HepG2 (cell line): ENCODE results near the gene MORF4L1. TPM values are rescaled to one million over a fixed set of nuclear protein-coding genes. Genes with fewer than 3 reads are reported as not detected.
A peak's percentile ranks its signal among the peaks of the same experiment; 100 is the strongest.

Source experiments
- ATAC-seq: fragments of 200-7000 bp; cut with Tn5 transposase; 3 replicates; pipeline ENCODE4 v1.9.1; 2020; ENCODE audit warnings: mild to moderate bottlenecking, moderate library complexity
- BruUV-seq: library from RNA; stranded (reverse); fragments of 400-500 nt; replicated peaks from 2 replicates; lab custom pipeline; 2021; lab: Mats Ljungman, UMichigan
- CTCF ChIA-PET: fragments of 300-600 bp; formaldehyde crosslinking; extraction: SDS; loops from one replicate; lab custom pipeline; 2021; ENCODE audit warnings: low total read pairs, inconsistent platforms, low intra/inter-chr PET ratio; lab: Yijun Ruan, JAX
- POLR2A ChIA-PET: fragments of 350-600 bp; sonication (Branson Sonifier 250); formaldehyde crosslinking; loops from one replicate; lab custom pipeline; 2020; ENCODE audit warnings: antibody characterized with exemption, inconsistent platforms; lab: Yijun Ruan, JAX
- DNase-seq: peaks from one replicate; pipeline ENCODE4 v3.0.0-alpha.2; 2015; ENCODE audit warnings: low spot score
- FAIRE-seq: peaks from 3 replicates; lab custom pipeline; 2011; peaks lifted over from hg19 to GRCh38; lab: Jason Lieb, UNC
- H2AFZ ChIP-seq: one replicate; pipeline ENCODE4 v1.6.1; 2011; ENCODE audit warnings: low read length, inconsistent platforms
- H3K27ac ChIP-seq: fragments of 300-600 bp; 3 replicates; pipeline ENCODE4 v1.8.0; 2011; ENCODE audit warnings: mixed run types, mild to moderate bottlenecking, mixed read lengths, low read length, inconsistent platforms; ENCODE audit not compliant: insufficient read depth; ENCODE audit errors: extremely low read length
- H3K27me3 ChIP-seq, 2 experiments: fragments of 200-600 bp in 1 of 2; 2 replicates in 1 of 2; 3 replicates in 1 of 2; pipeline versions ENCODE4 v1.6.0 to v1.8.0; 2011; ENCODE audit warnings: low read length in 2 of 2, mild to moderate bottlenecking in 2 of 2, moderate library complexity in 2 of 2, inconsistent platforms in 1 of 2; ENCODE audit not compliant: insufficient read depth in 2 of 2, control insufficient read depth in 1 of 2
- H3K36me3 ChIP-seq, 2 experiments: fragments of 200-600 bp in 1 of 2; replicated peaks in 1 of 2; 2 replicates in 1 of 2; 3 replicates in 1 of 2; pipeline versions ENCODE4 v1.5.1 to v1.8.0; 2011; ENCODE audit warnings: low read length in 2 of 2, inconsistent platforms in 1 of 2; ENCODE audit not compliant: insufficient read depth in 2 of 2, control insufficient read depth in 1 of 2
- H3K4me1 ChIP-seq: 2 replicates; pipeline ENCODE4 v1.5.1; 2012; ENCODE audit warnings: low read length, inconsistent platforms; ENCODE audit not compliant: insufficient read depth
- H3K4me2 ChIP-seq: 2 replicates; pipeline ENCODE4 v1.6.0; 2011; ENCODE audit warnings: low read depth, low read length, inconsistent platforms
- H3K4me3 ChIP-seq, 3 experiments: fragments of 200-600 bp in 1 of 3; sonication (generic), shearing (Covaris generic) in 1 of 3; replicated peaks in 1 of 3; 2 replicates each; pipeline ENCODE4 v1.5.1; 2011 to 2016; ENCODE audit warnings: low read length in 3 of 3, inconsistent platforms in 2 of 3, low read depth in 2 of 3, mild to moderate bottlenecking in 2 of 3, control low read depth in 1 of 3, mixed read lengths in 1 of 3; ENCODE audit not compliant: insufficient read depth in 1 of 3
- H3K79me2 ChIP-seq: one replicate; pipeline ENCODE4 v1.6.1; 2011; ENCODE audit warnings: low read length, inconsistent platforms; ENCODE audit not compliant: insufficient read depth
- H3K9ac ChIP-seq: 2 replicates; pipeline ENCODE4 v1.6.0; 2011; ENCODE audit warnings: mild to moderate bottlenecking, low read depth, low read length, inconsistent platforms; ENCODE audit not compliant: insufficient read depth
- H3K9me3 ChIP-seq: 2 replicates; pipeline ENCODE4 v1.5.1; 2012; ENCODE audit warnings: mild to moderate bottlenecking, low read length
- H4K20me1 ChIP-seq: 2 replicates; pipeline ENCODE4 v1.6.0; 2011; ENCODE audit warnings: inconsistent platforms, mild to moderate bottlenecking, low read length, moderate library complexity; ENCODE audit not compliant: insufficient read depth
- CREM ChIP-seq, 2 experiments: sonication (generic) in 1 of 2; formaldehyde crosslinking in 1 of 2; IDR thresholded peaks; 2 replicates each; pipeline versions ENCODE4 v1.4.0 to v1.6.1; 2016 to 2020; ENCODE audit warnings: antibody characterized with exemption in 1 of 2, mild to moderate bottlenecking in 1 of 2, missing genetic modification reagents in 1 of 2
- GATAD1 ChIP-seq: IDR thresholded peaks from 2 replicates; pipeline ENCODE4 v1.6.1; 2016; ENCODE audit warnings: missing genetic modification reagents, missing compliant biosample characterization
- GTF2F1 ChIP-seq: fragments of 150-350 bp; IDR thresholded peaks from 2 replicates; pipeline ENCODE4 v1.6.1; 2014; ENCODE audit warnings: low read length
- HNRNPH1 ChIP-seq: fragments of 200-400 bp; formaldehyde crosslinking; optimal IDR thresholded peaks from 2 replicates; pipeline ENCODE3; 2017; ENCODE audit warnings: mild to moderate bottlenecking, low read depth, low read length
- MBNL3 ChIP-seq: fragments of 250-450 bp; sonication (Bioruptor Pico); conservative IDR thresholded peaks from 2 replicates; pipeline ENCODE4 v1.8.0; 2022; ENCODE audit warnings: mild to moderate bottlenecking, inconsistent platforms
- STAT5B ChIP-seq: sonication (generic); formaldehyde crosslinking; IDR thresholded peaks from 2 replicates; pipeline ENCODE4 v1.4.0; 2020; ENCODE audit warnings: missing genetic modification reagents
- ZNF256 ChIP-seq: sonication (generic); formaldehyde crosslinking; conservative IDR thresholded peaks from 2 replicates; pipeline ENCODE4 v1.4.0; 2020; ENCODE audit warnings: missing genetic modification reagents
- ZNF7 ChIP-seq: IDR thresholded peaks from 2 replicates; pipeline ENCODE4 v1.6.1; 2016; ENCODE audit warnings: missing biosample characterization, missing genetic modification reagents
- ZNF703 ChIP-seq: sonication (generic); formaldehyde crosslinking; IDR thresholded peaks from 2 replicates; pipeline ENCODE4 v1.5.1; 2020; ENCODE audit warnings: missing genetic modification reagents, mild to moderate bottlenecking, moderate library complexity, borderline replicate concordance
- WGBS: methylation state at CpG from one replicate; pipeline ENCODE4 v1.1.6; 2017; ENCODE audit warnings: low lambda C conversion rate; 5-methylcytosine and 5-hydroxymethylcytosine counted together
- in situ Hi-C: cut with HindIII; loops from 2 replicates; pipeline ENCODE4 v1.10.0; 2017; ENCODE audit warnings: low pct_unique_long_range_greater_than_20kb; ENCODE audit not compliant: extremely low pct_ligation_motif_present
- intact Hi-C: fragments of 100-400 bp; cut with micrococcal nuclease; formaldehyde crosslinking; loops from one replicate; pipeline ENCODE4 v1.10.0; 2022; ENCODE audit not compliant: unreplicated experiment
- polyA plus RNA-seq, 8 experiments: library from polyadenylated mRNA; depleted of rRNA in 3 of 8; stranded (reverse) in 7 of 8; unstranded in 1 of 8; fragments of >200 nt; fragmentation: Illumina TruSeq in 4 of 8; extraction: Trizol in 4 of 8; gene quantifications; 2 replicates each; pipeline versions ENCODE4 v1.2.1 to v1.2.3, GENCODE V29; 2011 to 2016; ENCODE audit warnings: low read depth in 4 of 8, missing spikeins in 1 of 8, mixed read lengths in 1 of 8; ENCODE audit not compliant: insufficient read depth in 1 of 8
- total RNA-seq, 5 experiments: library from RNA; depleted of rRNA; stranded (reverse); fragments of >200 nt; fragmentation: Illumina TruSeq; extraction: Trizol; gene quantifications; 2 replicates each; pipeline ENCODE4 v1.2.3, GENCODE V29; 2016; ENCODE audit warnings: low read depth in 1 of 5
- TF ChIP-seq, protein P1 (sequence below): sonication (generic); formaldehyde crosslinking; IDR thresholded peaks from 2 replicates; pipeline ENCODE4 v1.5.1; 2020; ENCODE audit warnings: missing genetic modification reagents, mild to moderate bottlenecking, borderline replicate concordance
- TF ChIP-seq, protein P2 (sequence below): IDR thresholded peaks from 2 replicates; pipeline ENCODE4 v1.6.1; 2016; ENCODE audit warnings: missing biosample characterization, missing genetic modification reagents, low read depth
- TF ChIP-seq, protein P3 (sequence below): sonication (generic); formaldehyde crosslinking; IDR thresholded peaks from 2 replicates; pipeline ENCODE4 v1.5.0; 2020; ENCODE audit warnings: missing genetic modification reagents

The MORF4L1 gene
- total and polyA plus RNA-seq, 2 of the 13 experiments (the other 11 are each of a cell fraction or from before 2014, with no cell fraction given), result 218 to 219 TPM

DNA sequence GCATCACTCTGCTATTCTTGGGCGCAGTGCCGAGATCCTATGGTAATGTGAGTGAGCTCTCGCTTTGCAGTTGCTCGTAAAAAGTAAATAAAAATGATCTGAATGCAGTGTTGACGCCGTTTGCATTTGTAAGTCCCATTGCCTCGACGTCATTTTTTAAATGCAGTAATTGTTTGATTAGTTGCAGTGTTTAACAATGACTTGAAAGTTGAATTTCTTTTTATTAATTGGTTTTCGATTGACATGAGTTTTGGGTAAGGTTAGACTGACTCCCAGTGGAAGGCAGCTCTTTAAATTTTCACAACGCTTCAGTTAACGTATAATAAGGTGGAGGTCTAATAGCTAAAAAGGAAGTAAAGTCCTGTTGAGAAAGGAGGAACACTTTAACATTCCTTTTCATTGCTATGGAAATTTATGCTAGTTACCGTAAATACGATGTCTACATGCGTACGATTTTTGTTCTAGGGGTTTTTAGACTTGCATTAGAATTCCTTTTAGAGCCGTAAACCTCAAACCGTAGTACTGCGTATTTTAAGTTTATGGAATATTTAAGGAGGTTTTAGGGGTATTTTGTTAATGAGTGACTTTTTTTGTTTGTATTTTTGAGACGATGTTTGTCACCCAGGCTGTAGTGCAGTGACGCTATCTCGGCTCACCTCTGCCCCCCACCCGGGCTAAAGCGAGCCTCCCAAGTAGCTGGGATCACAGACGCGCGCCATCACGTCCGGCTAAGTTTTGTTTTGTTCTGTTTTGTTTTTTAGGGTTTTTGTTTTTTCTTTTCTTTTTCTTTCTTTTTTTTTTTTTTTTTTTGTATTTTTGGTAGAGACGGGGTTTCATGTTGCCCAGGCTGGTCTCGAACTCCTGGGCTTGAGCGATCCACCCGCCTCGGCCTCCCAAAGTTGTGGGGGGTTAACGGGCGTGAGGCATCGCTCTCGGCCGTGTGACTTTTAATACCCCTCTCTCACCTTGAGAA is 1.4 kb downstream of the MORF4L1 start (continued):
- TF ChIP-seq, protein P1, sequence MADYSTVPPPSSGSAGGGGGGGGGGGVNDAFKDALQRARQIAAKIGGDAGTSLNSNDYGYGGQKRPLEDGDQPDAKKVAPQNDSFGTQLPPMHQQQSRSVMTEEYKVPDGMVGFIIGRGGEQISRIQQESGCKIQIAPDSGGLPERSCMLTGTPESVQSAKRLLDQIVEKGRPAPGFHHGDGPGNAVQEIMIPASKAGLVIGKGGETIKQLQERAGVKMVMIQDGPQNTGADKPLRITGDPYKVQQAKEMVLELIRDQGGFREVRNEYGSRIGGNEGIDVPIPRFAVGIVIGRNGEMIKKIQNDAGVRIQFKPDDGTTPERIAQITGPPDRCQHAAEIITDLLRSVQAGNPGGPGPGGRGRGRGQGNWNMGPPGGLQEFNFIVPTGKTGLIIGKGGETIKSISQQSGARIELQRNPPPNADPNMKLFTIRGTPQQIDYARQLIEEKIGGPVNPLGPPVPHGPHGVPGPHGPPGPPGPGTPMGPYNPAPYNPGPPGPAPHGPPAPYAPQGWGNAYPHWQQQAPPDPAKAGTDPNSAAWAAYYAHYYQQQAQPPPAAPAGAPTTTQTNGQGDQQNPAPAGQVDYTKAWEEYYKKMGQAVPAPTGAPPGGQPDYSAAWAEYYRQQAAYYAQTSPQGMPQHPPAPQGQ, result no peak
- TF ChIP-seq, all 625 proteins: peak for 19

- in situ Hi-C loops, result no loop called here
- ATAC-seq (no peak), FAIRE-seq (no peak), DNase-seq (no peak)
- H3K4me3 ChIP-seq, result peak overlapping the region; percentile 97 to 100 (median 100)
- H3K4me2 ChIP-seq, result peak overlapping the region; percentile 87
- WGBS, result 66% methylated on average over 22 of the region's 22 CpGs
- BruUV-seq, result no TSS peak
- intact Hi-C loops, result no loop called here
- ChIA-PET CTCF (no interaction called here), POLR2A (no interaction called here)
- H3K27me3 ChIP-seq, result peaks cover 0 to 5% of the 10 kb centered on the region in 2 experiments; a peak in 1 of 5 replicates
- H2AFZ ChIP-seq, result no peak overlapping the region
- peaks cover 79% of the 10 kb centered on the region for H3K79me2 ChIP-seq
- peaks cover 68% of the 10 kb centered on the region for H4K20me1 ChIP-seq
- peaks cover 77% of the 10 kb centered on the region for H3K4me1 ChIP-seq
- H3K9me3 ChIP-seq, result no peaks in the 10 kb centered on the region
- H3K36me3 ChIP-seq, result no peaks in the 10 kb centered on the region; a peak in 2 of 5 replicates
- H3K9ac ChIP-seq, result peak overlapping the region; percentile 100
- H3K27ac ChIP-seq, result peak overlapping the region; percentile 27
- TF ChIP-seq, protein P2, sequence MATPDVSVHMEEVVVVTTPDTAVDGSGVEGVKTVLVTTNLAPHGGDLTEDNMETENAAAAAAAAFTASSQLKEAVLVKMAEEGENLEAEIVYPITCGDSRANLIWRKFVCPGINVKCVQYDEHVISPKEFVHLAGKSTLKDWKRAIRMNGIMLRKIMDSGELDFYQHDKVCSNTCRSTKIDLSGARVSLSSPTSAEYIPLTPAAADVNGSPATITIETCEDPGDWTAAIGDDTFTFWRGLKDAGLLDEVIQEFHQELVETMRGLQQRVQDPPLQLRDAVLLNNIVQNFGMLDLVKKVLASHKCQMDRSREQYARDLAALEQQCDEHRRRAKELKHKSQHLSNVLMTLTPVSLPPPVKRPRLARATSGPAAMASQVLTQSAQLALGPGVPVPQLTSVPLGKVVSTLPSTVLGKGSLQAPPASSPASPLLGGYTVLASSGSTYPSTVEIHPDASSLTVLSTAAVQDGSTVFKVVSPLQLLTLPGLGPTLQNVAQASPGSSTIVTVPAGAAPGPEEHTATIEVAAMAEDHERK, result no peak
- TF ChIP-seq ZNF703 (CRISPR knock-in tag) (no peak), ZNF256 (CRISPR knock-in tag) (no peak), STAT5B (CRISPR knock-in tag) (no peak), GATAD1 (no peak), GTF2F1 (no peak), HNRNPH1 (no peak), CREM (IDR thresholded peaks at IDR 0.05) (no peak), CREM (CRISPR knock-in tag; IDR thresholded peaks at IDR 0.05) (no peak), MBNL3 (CRISPR knock-in tag) (no peak), ZNF7 (no peak)
- TF ChIP-seq, protein P3, sequence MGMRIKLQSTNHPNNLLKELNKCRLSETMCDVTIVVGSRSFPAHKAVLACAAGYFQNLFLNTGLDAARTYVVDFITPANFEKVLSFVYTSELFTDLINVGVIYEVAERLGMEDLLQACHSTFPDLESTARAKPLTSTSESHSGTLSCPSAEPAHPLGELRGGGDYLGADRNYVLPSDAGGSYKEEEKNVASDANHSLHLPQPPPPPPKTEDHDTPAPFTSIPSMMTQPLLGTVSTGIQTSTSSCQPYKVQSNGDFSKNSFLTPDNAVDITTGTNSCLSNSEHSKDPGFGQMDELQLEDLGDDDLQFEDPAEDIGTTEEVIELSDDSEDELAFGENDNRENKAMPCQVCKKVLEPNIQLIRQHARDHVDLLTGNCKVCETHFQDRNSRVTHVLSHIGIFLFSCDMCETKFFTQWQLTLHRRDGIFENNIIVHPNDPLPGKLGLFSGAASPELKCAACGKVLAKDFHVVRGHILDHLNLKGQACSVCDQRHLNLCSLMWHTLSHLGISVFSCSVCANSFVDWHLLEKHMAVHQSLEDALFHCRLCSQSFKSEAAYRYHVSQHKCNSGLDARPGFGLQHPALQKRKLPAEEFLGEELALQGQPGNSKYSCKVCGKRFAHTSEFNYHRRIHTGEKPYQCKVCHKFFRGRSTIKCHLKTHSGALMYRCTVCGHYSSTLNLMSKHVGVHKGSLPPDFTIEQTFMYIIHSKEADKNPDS (CRISPR knock-in tag), result no peak
Observed at GRCh38 chr15:78875107-78875914, 2.6 kb downstream of the MORF4L1 start.
